Astrocyte of the spinal cord (primary cell): ENCODE results near the gene TLE1.
A peak's percentile ranks its signal among the peaks of the same experiment; 100 is the strongest.

ENCODE experiments used
- DNase-seq: peaks from one replicate; pipeline ENCODE4 v3.0.0; 2011; ENCODE audit warnings: low read depth, low spot score
- H3K4me3 ChIP-seq: 2 replicates; pipeline ENCODE4 v1.5.1; 2011; ENCODE audit warnings: low read depth, mild to moderate bottlenecking, low read length, moderate library complexity
- in situ Hi-C: cut with HindIII; loops from 2 replicates; pipeline ENCODE4 v1.10.0; 2017; ENCODE audit warnings: low sequenced_read_pairs
- TF ChIP-seq, protein P1 (sequence below): IDR thresholded peaks from 2 replicates; pipeline ENCODE4 v1.5.1; 2012; ENCODE audit warnings: low read depth, mild to moderate bottlenecking, low read length, inconsistent platforms

Gene TLE1

DNA sequence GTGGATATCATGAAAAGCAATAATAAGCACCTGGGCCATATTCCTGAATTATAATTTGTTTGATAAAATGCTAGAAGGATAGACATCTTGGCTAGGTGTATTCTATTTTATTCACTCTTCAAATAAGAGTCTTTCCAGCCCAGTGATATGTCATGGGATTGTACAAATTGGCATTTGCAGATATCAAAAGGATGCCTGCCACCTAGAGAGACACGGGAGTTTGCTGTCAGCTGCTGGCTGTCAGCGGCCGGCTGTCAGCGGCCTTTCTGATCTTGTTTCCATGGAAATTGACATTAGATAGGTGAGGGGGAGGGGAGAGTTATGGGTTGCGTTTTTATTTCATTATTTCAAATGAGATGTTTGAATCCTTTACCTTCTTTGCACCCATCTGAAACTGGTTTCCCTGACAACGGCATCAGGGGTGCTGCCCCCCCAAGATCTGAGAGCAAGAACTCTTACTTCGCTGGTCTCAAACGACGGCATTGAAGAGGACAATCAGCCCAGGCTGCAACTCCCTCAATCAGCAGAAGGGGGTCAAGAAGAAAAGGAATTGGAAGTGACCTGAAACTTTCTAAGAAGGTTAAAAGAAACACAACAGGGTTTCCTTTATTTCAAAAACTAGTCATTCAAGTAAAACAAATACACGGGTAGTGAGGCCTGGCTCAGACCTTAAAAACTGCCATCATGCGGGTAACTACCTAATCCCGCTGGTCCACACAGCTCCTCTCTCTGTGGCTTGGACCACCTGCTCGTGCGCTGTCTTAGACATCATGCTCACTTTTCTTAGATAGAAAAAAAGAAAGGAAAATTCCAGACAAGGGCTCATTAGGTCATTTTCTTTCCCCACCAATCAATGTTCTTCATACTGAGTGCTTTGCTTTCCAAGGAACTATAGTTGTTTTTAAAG is 115.7 kb downstream of the TLE1 start:
- no peak overlapping the region for H3K4me3 ChIP-seq
- TF ChIP-seq, protein P1, sequence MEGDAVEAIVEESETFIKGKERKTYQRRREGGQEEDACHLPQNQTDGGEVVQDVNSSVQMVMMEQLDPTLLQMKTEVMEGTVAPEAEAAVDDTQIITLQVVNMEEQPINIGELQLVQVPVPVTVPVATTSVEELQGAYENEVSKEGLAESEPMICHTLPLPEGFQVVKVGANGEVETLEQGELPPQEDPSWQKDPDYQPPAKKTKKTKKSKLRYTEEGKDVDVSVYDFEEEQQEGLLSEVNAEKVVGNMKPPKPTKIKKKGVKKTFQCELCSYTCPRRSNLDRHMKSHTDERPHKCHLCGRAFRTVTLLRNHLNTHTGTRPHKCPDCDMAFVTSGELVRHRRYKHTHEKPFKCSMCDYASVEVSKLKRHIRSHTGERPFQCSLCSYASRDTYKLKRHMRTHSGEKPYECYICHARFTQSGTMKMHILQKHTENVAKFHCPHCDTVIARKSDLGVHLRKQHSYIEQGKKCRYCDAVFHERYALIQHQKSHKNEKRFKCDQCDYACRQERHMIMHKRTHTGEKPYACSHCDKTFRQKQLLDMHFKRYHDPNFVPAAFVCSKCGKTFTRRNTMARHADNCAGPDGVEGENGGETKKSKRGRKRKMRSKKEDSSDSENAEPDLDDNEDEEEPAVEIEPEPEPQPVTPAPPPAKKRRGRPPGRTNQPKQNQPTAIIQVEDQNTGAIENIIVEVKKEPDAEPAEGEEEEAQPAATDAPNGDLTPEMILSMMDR: peak; percentile 12
- DNase-seq: no peak
- in situ Hi-C loops: no loop called here

DNA sequence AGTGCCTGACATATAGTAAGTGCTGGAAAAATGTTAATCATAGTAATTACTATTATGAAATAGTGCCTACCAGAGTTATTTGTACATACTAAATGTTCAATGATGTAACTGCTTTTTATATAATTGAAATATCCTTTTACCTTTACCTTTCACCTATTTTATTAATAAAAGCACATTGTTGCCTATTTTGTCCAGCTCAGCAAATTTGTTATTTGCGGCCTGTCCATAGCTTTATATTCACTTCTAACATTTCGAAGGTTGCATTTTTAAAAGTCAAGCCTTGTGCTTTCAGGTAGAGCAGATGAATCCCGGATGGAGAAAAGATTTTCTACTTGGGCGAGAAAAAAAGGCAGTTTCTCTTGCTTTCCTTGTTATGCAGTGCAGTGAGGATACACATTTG is 119.3 kb downstream of the TLE1 start:
- in situ Hi-C loops: no loop called here
- TF ChIP-seq, protein P1: no peak

DNA sequence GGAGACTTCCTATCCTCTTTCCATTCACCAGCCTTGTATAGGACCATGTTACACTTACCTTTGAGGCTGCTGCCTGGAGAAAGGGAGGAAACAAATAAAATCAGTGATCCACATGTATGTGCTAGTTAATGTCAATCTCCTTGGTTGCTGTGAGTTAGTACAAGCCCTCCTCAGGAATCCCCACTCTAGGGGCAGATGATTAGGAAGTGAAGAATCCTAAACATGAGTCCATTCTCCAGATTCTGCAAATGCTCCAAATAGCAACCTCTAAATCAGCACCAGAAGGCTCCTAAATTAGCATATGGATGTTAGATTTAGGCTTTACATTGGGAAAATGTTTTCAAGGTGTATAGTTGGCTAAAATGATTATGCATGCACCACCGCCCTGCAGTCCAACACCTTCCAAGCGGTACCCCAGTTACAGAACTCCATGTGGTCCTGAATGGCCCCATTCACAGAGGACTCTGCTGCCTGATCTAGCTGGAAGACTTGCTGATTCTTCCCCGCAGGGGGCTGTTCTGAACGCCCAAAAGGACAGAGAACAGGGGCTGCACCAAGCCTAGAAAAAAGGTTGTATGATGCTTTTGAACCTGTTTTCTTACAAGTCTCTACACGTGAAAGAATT is 123.2 kb downstream of the TLE1 start:
- TF ChIP-seq, protein P1: no peak
- DNase-seq: no peak
- no peak overlapping the region for H3K4me3 ChIP-seq
- in situ Hi-C loops: no loop called here

More for the DNA sequence above, 119.3 kb downstream of the TLE1 start:
- no peak for DNase-seq
- H3K4me3 ChIP-seq: no peak overlapping the region

DNA sequence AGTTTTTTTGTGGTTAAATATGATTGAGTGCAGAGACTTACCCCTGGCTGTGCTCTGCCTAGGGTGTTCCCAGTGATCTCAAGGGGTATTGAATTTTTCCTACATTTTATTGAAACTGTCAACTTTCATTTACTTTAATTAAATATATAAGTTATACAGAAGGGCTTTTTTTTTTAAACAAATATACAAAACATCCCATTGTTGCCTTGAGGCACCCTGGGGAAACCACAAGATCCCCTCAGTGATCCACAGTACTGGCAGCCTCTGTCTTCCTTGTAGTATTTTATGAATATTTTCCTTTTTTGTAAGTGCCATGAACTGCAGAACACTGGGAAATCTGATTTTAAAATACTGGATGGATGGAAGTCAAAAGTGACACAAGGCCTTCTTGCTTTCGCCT is 123.7 kb downstream of the TLE1 start:
- no peak overlapping the region for H3K4me3 ChIP-seq
- in situ Hi-C loops: no loop called here
- TF ChIP-seq, protein P1: no peak
- DNase-seq: no peak

DNA sequence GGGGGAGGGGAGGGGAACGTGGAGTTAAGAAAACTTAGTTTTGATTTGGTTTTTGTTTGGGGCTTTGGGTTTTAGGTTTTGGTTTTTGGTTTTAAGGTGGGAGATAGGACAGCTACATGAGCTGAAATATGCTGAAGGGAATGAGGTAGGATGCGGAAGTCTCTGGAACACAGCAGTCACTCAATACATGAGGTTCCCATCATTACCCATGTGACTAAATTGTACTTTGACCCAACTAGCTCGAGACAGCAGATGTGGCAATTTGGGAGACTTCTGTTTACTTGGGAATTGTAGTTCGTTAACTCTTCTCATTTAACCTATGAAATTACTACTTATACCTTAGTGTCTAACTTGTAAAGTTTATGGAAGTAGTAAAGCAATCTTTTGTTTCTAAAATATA is 124.2 kb downstream of the TLE1 start:
- in situ Hi-C loops: no loop called here
- no peak overlapping the region for H3K4me3 ChIP-seq
- TF ChIP-seq, protein P1: no peak
- no peak for DNase-seq

DNA sequence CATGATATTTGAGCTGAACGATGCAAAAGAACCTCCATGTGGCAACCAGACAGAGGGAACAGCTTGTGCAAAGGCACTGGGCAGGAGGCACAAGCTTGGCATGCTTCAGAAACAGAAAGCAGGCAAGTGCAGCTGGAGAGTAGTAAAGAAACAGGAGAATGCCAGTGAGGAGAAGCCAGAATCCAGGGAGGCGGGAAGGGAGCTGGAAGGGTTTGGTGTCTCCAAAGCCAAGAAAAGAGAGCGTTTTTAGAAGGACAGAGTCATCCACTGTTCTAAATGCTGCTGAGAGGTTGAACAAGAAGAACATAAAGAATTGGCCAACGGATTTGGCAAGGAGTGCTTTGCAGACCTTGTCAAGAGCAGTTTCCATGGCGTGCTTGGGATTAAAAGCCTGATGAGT is 124.7 kb downstream of the TLE1 start:
- TF ChIP-seq, protein P1: no peak
- H3K4me3 ChIP-seq: no peak overlapping the region
- DNase-seq: no peak
- in situ Hi-C loops: no loop called here
